GM23248 (cell line): Measurements from ENCODE around the gene TCF25.

ENCODE experiments used
- EZH2 ChIP-seq: fragments of 200-600 bp; sonication (generic); IDR thresholded peaks from 2 replicates; pipeline ENCODE4 v1.6.1; 2018; ENCODE audit warnings: antibody characterized with exemption, mild to moderate bottlenecking; ENCODE audit not compliant: insufficient read depth, poor library complexity, severe bottlenecking
- EZH2phosphoT487 ChIP-seq: fragments of 200-600 bp; sonication (generic); IDR thresholded peaks from 2 replicates; pipeline ENCODE4 v1.6.1; 2018; ENCODE audit warnings: antibody characterized with exemption, moderate library complexity, mild to moderate bottlenecking, low read depth; ENCODE audit not compliant: insufficient read depth

GRCh38 chr16:89898201-89898967, 25.0 kb downstream of the TCF25 start:
- TF ChIP-seq EZH2: no peak
- TF ChIP-seq EZH2phosphoT487: no peak
